Activated CD4-positive, alpha-beta T cell treated with anti-CD3 and anti-CD28 coated beads for 48 hours (primary cell): ENCODE measurements around the gene OXNAD1.
"Not testable (repeated sequence)": the region's sequence is repeated elsewhere in the genome, so short reads cannot be mapped to it uniquely, and the experiment has no call there.

Experiments
- DNase-seq: peaks from one replicate; pipeline ENCODE4 v3.0.0-alpha.2; 2020

The OXNAD1 gene

GRCh38 chr3:16304061-16305010 lies 39.3 kb downstream of the OXNAD1 start:
- no peak for DNase-seq

DNA sequence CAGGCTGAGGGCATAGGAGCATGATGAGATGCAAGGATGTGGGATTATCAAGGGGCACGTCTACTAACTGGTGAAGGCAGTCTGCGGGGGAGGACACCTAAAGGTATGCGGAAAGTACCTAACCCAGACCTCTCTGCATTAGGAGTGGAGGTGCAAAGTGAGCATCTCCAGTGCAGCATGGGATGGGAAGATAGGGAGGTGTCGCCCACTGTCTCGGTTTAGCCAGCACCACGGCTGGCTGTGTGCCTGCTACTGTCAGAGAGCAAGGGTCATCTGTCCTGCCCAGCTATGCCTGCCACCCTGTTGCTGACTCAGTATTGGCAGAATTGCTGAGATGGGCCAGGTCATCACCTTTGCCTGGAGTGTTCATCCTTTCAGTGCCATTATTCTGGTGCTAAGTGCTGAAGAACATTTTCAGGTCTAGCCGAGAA lies 40.1 kb downstream of the OXNAD1 start:
- DNase-seq = peak; percentile 60

DNA sequence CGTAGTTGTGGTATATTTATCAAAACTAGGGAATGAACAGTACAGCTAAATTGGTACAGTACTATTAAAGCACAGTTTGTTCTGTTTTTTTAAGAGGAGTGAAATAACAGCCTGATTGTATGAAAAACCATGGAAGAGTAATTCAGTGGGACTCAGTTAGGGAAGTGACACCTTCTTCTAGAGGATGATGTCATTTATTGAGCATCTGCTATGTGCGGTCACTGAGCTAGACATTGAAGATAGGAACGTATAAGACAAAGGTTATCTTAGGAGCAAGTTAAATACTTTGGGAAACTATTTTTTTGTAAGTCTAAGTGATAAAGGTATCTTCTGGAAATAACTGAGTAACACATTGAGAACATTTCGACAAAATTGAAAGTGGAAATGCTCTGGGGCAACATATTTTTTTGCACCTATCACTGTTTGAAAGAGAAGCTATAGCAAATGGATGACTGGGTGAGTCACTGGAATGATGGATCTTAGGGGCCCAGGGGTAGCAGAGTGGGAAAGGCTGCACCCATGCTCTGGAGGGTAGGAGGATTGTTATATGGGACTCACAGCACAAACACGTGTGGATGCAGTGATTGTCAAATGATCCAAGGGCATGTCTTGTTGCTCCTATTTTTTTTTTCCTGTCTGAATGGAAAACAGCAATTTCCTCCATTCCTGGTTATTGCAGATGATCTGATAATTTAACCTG lies 43.0 kb downstream of the OXNAD1 start:
- DNase-seq = no peak

- DNase-seq = no peak
Measured at GRCh38 chr3:16308727-16309126, 43.7 kb downstream of the OXNAD1 start.

DNA sequence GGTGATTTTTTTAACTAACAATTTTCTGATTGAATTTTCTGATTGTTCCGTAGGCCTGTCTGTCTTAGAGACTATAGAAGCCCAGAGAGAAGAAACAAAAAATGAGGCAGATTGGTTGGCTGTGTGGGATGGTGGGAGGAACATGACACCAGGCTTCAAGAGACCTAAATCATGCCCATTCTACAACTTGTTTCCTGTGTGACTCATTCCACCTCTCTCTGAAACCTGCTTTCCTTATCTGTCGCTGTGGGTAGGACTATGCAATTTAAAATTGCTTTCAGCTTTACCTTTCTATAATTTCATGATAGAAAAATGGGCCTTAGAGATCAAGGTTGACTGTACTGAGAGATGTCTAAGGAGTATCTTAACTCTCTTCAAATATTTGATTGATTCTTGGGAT lies 44.5 kb downstream of the OXNAD1 start:
- DNase-seq = peak; percentile 61

GRCh38 chr3:16310486-16310885 lies 45.5 kb downstream of the OXNAD1 start:
- DNase-seq = not testable (repeated sequence)

GRCh38 chr3:16311960-16312451 lies 47.0 kb downstream of the OXNAD1 start:
- DNase-seq = peak; percentile 55

GRCh38 chr3:16313886-16314645 lies 49.1 kb downstream of the OXNAD1 start:
- DNase-seq = no peak

DNA sequence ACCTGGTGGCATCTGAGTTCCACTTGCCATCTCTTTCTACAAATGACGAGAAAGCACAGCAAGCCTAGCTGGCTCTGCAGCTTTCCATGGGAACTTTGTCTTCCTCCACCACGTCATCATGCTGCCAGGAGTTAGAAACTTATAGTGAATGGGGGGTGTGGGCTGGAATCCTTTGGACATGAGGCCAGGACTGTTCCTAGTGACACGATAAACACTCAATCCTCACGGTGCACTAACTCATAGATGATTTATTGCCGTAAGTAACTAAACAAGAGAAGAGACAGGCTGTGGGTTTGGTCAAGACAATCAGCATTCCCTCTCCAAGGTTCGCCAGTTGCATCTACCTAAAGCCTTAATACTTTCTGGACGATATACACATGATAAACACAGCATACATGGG lies 50.6 kb downstream of the OXNAD1 start:
- no peak for DNase-seq

GRCh38 chr3:16316396-16316795 lies 51.4 kb downstream of the OXNAD1 start:
- DNase-seq = no peak

- no peak for DNase-seq
Measured at GRCh38 chr3:16316847-16317560, 52.0 kb downstream of the OXNAD1 start.

DNA sequence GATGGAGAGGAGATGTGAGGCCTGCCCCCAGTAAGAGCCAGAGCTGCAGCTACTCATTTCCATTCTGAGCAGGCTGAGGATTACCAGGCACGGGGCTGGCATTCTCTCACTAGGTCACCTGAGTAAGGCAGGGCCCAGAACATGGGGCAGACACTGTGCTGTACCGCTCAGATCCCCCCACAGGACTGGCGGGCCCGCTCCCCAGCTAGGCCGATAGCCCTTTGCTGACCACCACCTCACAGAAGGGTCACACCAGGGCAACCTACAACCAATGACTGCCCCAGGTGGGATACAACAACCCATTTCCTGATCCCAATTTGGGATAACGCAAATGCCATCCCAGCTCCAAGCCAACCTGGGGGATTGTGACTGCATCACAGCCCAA lies 52.5 kb downstream of the OXNAD1 start:
- DNase-seq = no peak

- DNase-seq = no peak
Measured at GRCh38 chr3:16318176-16318575, 53.2 kb downstream of the OXNAD1 start.

GRCh38 chr3:16319307-16319706 lies 54.3 kb downstream of the OXNAD1 start:
- peak; percentile 92 for DNase-seq

DNA sequence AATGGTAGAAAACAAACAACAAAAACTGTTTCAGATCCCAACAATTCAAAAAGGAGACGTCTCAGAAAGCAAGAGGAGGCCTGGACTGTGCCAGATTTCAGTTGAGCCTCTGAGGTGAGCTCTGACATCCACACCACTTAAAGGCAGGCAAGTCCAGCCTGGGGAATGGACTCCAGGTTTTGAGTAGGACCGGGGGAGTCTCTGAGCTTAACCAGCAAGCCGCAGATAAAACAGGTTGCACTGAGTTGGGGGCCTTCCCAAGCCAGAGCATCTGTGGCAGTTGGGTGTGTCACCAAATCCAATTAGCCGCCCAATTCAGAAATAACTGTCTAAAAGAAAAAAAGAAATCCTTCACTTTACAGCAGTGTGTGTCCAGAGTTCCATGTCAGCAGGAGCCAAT lies 54.7 kb downstream of the OXNAD1 start:
- no peak for DNase-seq

DNA sequence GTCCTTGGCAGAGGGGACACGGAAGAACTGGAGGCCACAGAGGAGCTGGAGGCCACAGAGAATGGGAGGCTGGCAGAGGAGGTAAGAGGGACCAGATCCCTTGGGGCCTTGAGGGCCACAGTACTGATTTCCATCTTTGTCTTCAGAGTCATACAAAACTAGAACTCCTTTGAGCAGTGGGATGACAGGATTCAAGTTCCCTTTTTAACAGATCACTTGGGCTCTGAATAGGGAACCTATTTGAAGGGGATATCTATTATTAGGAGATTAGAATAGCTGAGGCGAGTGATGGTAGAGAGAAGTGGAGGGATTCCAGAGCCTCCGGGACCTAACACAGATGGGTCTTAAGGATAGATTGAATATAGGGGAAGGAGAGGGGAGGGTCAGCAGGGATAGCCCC lies 55.7 kb downstream of the OXNAD1 start:
- no peak for DNase-seq

DNA sequence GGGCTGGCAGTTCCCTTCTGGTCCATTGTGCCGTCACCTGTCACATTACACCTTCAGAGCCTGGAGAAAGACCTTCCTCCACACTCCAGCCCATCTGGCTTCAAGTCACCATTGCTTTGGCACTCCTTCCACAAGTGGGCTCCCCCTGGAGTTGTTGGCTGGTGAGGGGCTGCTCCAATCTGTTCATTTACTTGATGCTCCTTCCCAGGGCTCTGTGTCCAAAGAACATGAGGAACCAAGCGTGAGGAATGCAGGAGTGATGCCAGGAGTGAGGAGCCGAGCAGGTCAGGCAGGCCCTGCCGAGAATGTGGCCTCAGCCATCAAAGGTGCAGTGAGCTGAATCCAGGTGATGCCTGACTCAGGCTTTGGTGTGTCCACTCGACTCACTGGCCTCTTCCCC lies 57.2 kb downstream of the OXNAD1 start:
- DNase-seq = no peak

DNA sequence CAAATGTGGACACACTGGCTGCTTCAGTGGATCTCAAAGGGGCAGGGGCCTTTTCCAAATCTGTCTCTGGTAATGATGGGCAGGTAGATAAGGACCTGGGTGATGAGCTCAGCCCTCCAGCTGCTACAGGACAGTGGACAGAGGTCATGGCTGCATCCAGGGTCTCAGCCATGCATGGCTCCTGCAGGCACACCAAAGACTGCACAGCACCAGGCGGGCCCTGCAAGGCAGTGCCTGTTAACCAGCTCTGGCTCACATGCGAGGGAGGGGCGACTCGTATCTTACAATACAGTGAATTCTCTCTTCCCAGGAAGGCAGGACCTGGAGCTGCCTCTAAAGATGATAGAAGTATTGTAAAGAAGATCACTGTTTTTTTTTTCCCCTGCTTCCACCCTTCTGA lies 58.7 kb downstream of the OXNAD1 start:
- no peak for DNase-seq

- DNase-seq = no peak
Measured at GRCh38 chr3:16325850-16326249, 60.8 kb downstream of the OXNAD1 start.

DNA sequence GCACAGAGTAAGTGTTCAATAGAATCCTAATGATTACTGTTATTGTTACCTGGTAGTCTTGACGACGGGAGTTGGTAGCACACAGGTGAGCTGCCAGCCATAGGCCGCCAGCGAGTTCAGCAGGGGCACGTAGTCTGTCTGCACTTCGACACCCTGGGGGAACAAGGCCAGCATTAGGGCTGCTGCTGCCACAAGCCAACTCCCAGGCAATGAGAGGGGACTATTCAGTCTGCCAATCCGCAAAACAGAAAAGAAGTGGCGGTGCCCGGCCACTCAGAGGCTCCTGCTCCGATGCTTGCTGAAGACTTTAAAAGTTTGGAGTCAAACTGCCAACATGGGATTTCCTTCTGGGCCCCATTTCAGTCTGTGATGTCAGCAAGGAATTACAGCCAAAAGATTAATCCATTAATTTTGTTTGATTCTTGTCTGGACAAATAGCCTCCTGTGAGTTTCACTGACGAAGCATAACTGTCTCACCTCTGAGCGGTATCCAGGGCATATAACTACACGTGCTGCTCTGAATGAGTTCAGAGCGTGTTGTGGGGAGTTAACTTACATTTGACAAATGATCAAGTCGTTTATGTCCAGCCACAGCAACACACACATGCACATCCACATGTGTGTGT lies 61.8 kb downstream of the OXNAD1 start:
- DNase-seq = no peak

DNA sequence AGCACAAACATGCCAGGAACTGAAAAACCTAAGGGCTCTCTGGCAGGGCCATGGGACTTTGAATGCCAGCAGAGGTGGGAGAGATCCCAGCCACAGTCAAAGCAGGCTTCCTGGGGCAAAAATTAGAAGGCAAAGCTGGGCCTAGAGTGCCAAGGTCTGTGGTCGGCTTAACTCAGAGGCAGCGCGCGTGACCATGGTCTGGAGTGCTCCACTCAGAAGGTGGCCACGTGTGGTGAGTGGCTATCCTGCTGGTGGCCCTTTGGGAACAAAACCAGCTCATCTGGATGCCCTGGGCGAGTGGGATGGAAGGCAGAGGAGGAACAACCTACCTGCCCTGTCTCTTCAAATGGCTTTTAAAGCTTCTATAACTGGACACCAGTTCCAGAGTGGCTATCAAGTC lies 63.1 kb downstream of the OXNAD1 start:
- DNase-seq = no peak
